Calu3 (cell line): ENCODE measurements around the gene SEC14L2. TPM values are rescaled to one million over a fixed set of nuclear protein-coding genes. Genes with fewer than 3 reads are reported as not detected.

Experiments
- BruUV-seq: library from RNA; stranded (reverse); fragments of 400-500 nt; replicated peaks from 2 replicates; lab custom pipeline; 2021; lab: Mats Ljungman, UMichigan
- CTCF ChIA-PET: fragments of 300-600 bp; sonication (Branson Sonifier 250); formaldehyde crosslinking; loops from one replicate; lab custom pipeline; 2022; ENCODE audit warnings: antibody characterized with exemption; lab: Charles Lee
- DNase-seq: peaks from one replicate; pipeline ENCODE4 v3.0.0; 2022
- H3K27ac Mint-ChIP-seq: one replicate; pipeline ENCODE4 v1.8.0; 2022; ENCODE audit warnings: mixed read lengths; ENCODE audit not compliant: unreplicated experiment
- H3K27me3 Mint-ChIP-seq: one replicate; pipeline ENCODE4 v1.8.0; 2022; ENCODE audit warnings: mixed read lengths; ENCODE audit not compliant: unreplicated experiment
- H3K36me3 Mint-ChIP-seq: one replicate; pipeline ENCODE4 v1.8.0; 2022; ENCODE audit warnings: mild to moderate bottlenecking, moderate library complexity, mixed read lengths; ENCODE audit not compliant: insufficient read depth, unreplicated experiment
- H3K4me1 Mint-ChIP-seq: one replicate; pipeline ENCODE4 v1.8.0; 2022; ENCODE audit warnings: mild to moderate bottlenecking, low read depth, mixed read lengths; ENCODE audit not compliant: unreplicated experiment
- H3K4me3 Mint-ChIP-seq: one replicate; pipeline ENCODE4 v1.8.0; 2022; ENCODE audit warnings: mild to moderate bottlenecking, low read depth, moderate library complexity, mixed read lengths; ENCODE audit not compliant: unreplicated experiment
- H3K9me3 Mint-ChIP-seq: one replicate; pipeline ENCODE4 v1.8.0; 2022; ENCODE audit warnings: low read depth, mixed read lengths; ENCODE audit not compliant: unreplicated experiment
- intact Hi-C: fragments of 100-400 bp; cut with micrococcal nuclease; formaldehyde crosslinking; loops from one replicate; pipeline ENCODE4 v1.10.0; 2022; ENCODE audit not compliant: unreplicated experiment
- total RNA-seq: library from RNA; stranded (reverse); gene quantifications from 2 replicates; pipeline ENCODE4 v1.2.3, GENCODE V29; 2022
- TF ChIP-seq, protein P1 (sequence below): fragments of 200-600 bp; IDR thresholded peaks from one replicate; pipeline ENCODE4 v1.8.0; 2022; ENCODE audit warnings: antibody characterized with exemption; ENCODE audit not compliant: unreplicated experiment

The SEC14L2 gene
- total RNA-seq, 1 experiment from 2014 or later: 39.1 TPM

GRCh38 chr22:30423301-30423958 lies 26.6 kb downstream of the SEC14L2 start:
- CTCF ChIA-PET: interaction anchor here (0.6 to 2.7 kb wide), 7 partner anchors 26 to 355 kb away, joined by 4 to 12 read pairs (median 5); partner anchors contain the start of genes CCDC157, RNF215, SEC14L2 and SF3A1
- Mint-ChIP-seq H3K9me3 (no peaks in the 10 kb centered on the region), H3K36me3 (peaks cover 80% of the 10 kb centered on the region), H3K27me3 (no peaks in the 10 kb centered on the region), H3K27ac (peak overlapping the region; percentile 87), H3K4me1 (peaks cover 50% of the 10 kb centered on the region), H3K4me3 (peak overlapping the region; percentile 95)
- peak; percentile 58 for DNase-seq
- intact Hi-C loops: loop anchor here (2.0 kb wide), 1 partner anchor 27 kb away; the partner anchor contains the start of gene SEC14L2
- no TSS peak for BruUV-seq
- TF ChIP-seq, protein P1, sequence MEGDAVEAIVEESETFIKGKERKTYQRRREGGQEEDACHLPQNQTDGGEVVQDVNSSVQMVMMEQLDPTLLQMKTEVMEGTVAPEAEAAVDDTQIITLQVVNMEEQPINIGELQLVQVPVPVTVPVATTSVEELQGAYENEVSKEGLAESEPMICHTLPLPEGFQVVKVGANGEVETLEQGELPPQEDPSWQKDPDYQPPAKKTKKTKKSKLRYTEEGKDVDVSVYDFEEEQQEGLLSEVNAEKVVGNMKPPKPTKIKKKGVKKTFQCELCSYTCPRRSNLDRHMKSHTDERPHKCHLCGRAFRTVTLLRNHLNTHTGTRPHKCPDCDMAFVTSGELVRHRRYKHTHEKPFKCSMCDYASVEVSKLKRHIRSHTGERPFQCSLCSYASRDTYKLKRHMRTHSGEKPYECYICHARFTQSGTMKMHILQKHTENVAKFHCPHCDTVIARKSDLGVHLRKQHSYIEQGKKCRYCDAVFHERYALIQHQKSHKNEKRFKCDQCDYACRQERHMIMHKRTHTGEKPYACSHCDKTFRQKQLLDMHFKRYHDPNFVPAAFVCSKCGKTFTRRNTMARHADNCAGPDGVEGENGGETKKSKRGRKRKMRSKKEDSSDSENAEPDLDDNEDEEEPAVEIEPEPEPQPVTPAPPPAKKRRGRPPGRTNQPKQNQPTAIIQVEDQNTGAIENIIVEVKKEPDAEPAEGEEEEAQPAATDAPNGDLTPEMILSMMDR: no peak

GRCh38 chr22:30423959-30424533 lies 27.2 kb downstream of the SEC14L2 start:
- H3K27ac Mint-ChIP-seq: peak overlapping the region; percentile 87
- peak overlapping the region; percentile 95 for H3K4me3 Mint-ChIP-seq
- peaks cover 50% of the 10 kb centered on the region for H3K4me1 Mint-ChIP-seq
- no peaks in the 10 kb centered on the region for H3K9me3 Mint-ChIP-seq
- no peaks in the 10 kb centered on the region for H3K27me3 Mint-ChIP-seq
- TF ChIP-seq, protein P1: no peak
- BruUV-seq: no TSS peak
- CTCF ChIA-PET: interaction anchor here (0.7 to 2.7 kb wide), 8 partner anchors 26 to 355 kb away, joined by 3 to 12 read pairs (median 4); partner anchors contain the start of genes CCDC157, RNF215, SEC14L2 and SF3A1
- intact Hi-C loops: loop anchor here (2.0 kb wide), 1 partner anchor 27 kb away; the partner anchor contains the start of gene SEC14L2
- peak; percentile 98 for DNase-seq
- peaks cover 77% of the 10 kb centered on the region for H3K36me3 Mint-ChIP-seq

GRCh38 chr22:30424534-30425326 lies 27.9 kb downstream of the SEC14L2 start:
- DNase-seq: peak; percentile 23
- Mint-ChIP-seq H3K9me3 (no peaks in the 10 kb centered on the region), H3K4me3 (peak overlapping the region; percentile 95), H3K4me1 (peaks cover 50% of the 10 kb centered on the region), H3K27ac (peak overlapping the region; percentile 87), H3K36me3 (peaks cover 78% of the 10 kb centered on the region), H3K27me3 (no peaks in the 10 kb centered on the region)
- CTCF ChIA-PET: interaction anchor here (0.7 to 2.7 kb wide), 6 partner anchors 27 to 145 kb away, joined by 3 to 12 read pairs (median 6); partner anchors contain the start of genes CCDC157, RNF215, SEC14L2 and SF3A1
- intact Hi-C loops: no loop called here
- TF ChIP-seq, protein P1: no peak
- TSS peak; percentile 5 for BruUV-seq

DNA sequence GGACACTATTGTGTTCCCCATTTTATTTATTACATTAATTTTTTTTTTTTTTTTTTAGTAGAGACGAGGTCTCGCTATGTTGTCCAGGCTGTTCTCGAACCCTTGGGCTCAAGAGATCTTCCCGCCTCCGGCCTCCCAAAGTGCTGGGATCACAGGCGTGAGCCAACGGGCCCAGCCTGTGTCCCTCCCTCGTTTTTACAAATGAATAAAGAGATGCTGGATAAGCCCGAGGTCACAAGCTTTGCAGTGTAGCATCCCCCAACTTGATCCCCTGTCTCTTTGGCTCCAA lies 28.5 kb downstream of the SEC14L2 start:
- TF ChIP-seq, protein P1: no peak
- H3K27me3 Mint-ChIP-seq: no peaks in the 10 kb centered on the region
- DNase-seq: no peak
- H3K27ac Mint-ChIP-seq: peak overlapping the region; percentile 87
- CTCF ChIA-PET: interaction anchor here (0.7 to 1.8 kb wide), 4 partner anchors 12 to 137 kb away, joined by 3 to 8 read pairs (median 4); no protein-coding TSS in a partner anchor
- peak overlapping the region; percentile 95 for H3K4me3 Mint-ChIP-seq
- H3K36me3 Mint-ChIP-seq: peaks cover 73% of the 10 kb centered on the region
- intact Hi-C loops: no loop called here
- H3K9me3 Mint-ChIP-seq: no peaks in the 10 kb centered on the region
- H3K4me1 Mint-ChIP-seq: peaks cover 46% of the 10 kb centered on the region
- BruUV-seq: no TSS peak
